Stimulated activated CD8-positive, alpha-beta memory T cell treated with anti-CD3 and anti-CD28 coated beads, Interleukin-4, amount 100 ng/mL, for 24 hours (primary cell): Measurements from ENCODE around the gene TMEM237.
"Not testable (repeated sequence)": the region's sequence is repeated elsewhere in the genome, so short reads cannot be mapped to it uniquely, and the experiment has no call there.

Experiments used
- DNase-seq: peaks from one replicate; pipeline ENCODE4 v3.0.0-alpha.2; 2020; ENCODE audit warnings: low read depth

The TMEM237 gene

GRCh38 chr2:201643216-201643890 lies at the start of gene TMEM237:
Gene TMEM237, minus strand, starts transcription at chr2:201643503. Its CDS starts 103 bp downstream, at chr2:201643400.
- DNase-seq = no peak

- no peak for DNase-seq
Observed at GRCh38 chr2:201685156-201685555, 41.9 kb upstream of the TMEM237 start.

DNA sequence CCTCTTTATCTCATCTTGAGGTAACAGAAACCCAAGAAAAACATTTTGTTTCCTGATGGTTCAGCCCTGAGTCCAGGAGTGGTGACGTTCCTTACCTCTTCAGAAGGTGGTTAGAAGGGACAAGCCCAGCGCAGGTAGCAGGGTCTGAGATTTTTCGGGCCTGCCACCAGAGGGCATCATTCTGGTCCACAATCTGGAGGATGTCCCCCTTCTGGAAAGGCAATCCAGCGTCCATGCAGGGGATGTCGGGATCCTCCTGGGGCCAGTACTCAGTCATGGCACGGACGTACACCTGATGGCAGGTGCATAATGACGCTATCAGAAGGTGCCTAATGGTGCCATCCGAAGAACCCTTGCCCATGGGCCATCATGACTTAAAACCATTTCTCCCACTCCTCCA lies 37.4 kb upstream of the TMEM237 start:
- no peak for DNase-seq

DNA sequence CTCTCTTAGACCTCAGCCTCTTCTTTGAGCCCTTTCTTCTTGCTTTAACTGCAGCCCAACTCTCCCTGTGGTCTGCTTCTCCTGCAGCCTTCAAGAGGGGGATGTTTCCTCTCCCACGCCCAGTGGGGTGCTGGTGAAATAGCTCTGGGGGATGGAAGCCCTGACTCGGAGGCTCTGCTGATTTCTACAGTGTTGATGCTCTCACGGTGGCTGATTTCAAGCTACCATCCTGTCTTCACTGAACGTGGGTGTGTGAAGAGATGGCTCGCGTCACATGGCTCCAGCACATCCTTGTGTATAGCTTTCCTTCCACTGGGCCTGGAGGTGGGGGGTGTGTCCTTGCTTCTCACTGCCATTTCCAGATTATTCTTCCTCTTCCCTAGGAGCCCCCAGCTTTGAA lies 35.1 kb upstream of the TMEM237 start:
- no peak for DNase-seq

GRCh38 chr2:201675454-201675853 lies 32.2 kb upstream of the TMEM237 start:
- no peak for DNase-seq

DNA sequence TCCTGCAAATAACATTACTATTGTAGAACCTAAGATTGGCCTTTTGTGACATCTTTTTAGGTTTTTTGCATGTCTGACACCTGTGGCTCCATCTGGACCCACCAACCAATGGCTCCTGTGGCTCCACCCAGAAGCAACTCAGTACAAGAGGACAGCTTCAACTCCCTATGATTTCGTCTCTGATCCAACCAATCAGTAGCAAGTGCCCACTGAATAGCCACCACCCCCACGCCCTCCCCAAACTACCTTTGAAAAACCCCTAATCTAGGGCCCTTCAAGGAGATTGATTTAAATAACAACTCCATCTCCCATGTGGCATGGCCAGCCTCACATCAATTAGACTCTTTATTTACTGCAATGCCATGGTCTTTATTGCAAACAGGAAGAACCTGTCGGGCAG lies 31.5 kb upstream of the TMEM237 start:
- no peak for DNase-seq

DNA sequence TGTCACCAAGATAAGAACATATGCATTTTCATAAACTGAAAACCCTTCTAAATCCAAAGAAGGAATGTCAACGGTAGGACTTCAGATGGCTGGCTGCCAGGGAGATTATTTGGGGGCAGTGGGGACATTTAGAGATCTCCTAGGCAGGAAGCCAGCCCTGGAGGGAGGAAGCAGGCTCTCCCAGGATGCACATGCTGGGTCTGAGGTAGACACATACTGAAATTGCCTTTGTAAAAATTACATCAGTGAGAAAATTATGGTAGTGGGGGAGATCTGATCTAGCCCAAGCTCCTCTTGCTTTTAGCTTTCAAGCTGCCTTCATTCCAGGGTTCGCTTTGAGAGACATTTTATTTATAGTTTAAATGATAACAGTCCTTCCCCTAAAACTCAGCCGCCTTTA lies 31.0 kb upstream of the TMEM237 start:
- no peak for DNase-seq

DNA sequence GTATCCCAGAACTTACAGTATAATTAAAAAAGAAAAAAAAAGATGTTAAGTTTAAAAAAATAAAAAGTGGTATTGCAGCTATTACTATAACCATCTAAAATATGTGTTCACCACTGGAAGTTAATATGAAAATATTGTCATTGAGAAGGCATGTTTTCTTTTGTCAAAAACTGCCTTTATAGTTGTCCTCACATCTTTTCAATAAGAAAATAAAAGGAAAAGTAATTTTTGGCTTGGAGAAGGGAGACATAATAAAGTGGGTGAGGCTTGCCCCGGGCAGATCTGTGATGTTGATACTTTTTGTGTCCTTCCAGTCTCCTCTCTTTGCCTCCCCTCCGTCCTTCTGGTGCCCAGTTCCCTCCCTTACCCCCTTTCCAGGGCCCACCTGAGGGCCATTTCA lies 30.2 kb upstream of the TMEM237 start:
- DNase-seq = no peak

GRCh38 chr2:201671205-201671604 lies 27.9 kb upstream of the TMEM237 start:
- not testable (repeated sequence) for DNase-seq

- DNase-seq = no peak
Observed at GRCh38 chr2:201669865-201670264, 26.6 kb upstream of the TMEM237 start.

- DNase-seq = no peak
Observed at GRCh38 chr2:201668402-201668910, 25.2 kb upstream of the TMEM237 start.

GRCh38 chr2:201664334-201664733 lies 21.0 kb upstream of the TMEM237 start:
- no peak for DNase-seq

- DNase-seq = no peak
Observed at GRCh38 chr2:201661366-201661765, 18.1 kb upstream of the TMEM237 start.

DNA sequence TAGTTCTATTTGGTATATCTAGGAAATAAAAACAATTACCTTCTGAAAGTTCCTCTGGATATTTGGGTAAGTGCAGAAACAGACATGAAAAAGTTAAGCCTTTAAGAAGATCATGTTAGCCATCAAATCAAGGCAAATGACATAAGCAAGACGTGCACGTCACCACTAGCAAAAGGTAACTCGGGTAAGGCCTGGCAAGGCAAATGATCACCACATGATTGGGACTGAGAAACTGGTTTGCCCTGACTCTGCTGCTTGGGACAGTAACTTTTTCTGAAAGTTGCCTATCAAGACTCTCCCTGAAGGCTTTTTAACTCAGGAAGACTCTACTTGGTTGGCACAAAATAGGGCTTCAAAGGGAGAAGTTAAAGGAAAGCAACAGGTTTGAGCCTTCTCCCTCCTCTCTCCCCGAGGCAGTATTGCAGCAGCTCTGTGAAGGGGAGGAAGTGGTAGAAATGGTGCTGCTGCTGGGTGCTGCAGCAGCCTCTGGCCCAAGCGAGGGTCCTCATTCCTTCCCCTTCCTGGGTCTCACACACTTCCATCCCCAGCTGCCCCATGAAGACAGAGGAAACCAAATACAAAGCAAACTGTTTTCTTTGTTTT lies 17.1 kb upstream of the TMEM237 start:
- no peak for DNase-seq

GRCh38 chr2:201656740-201657139 lies 13.4 kb upstream of the TMEM237 start:
- DNase-seq = no peak

GRCh38 chr2:201656102-201656501 lies 12.8 kb upstream of the TMEM237 start:
- DNase-seq = no peak

- DNase-seq = no peak
Observed at GRCh38 chr2:201654616-201655384, 11.5 kb upstream of the TMEM237 start.

GRCh38 chr2:201653221-201653620 lies 9.9 kb upstream of the TMEM237 start:
- DNase-seq = no peak

- no peak for DNase-seq
Observed at GRCh38 chr2:201649442-201649841, 6.1 kb upstream of the TMEM237 start.

- no peak for DNase-seq
Observed at GRCh38 chr2:201647431-201647830, 4.1 kb upstream of the TMEM237 start.

GRCh38 chr2:201644001-201644400 lies 698 bp upstream of the TMEM237 start:
- no peak for DNase-seq

DNA sequence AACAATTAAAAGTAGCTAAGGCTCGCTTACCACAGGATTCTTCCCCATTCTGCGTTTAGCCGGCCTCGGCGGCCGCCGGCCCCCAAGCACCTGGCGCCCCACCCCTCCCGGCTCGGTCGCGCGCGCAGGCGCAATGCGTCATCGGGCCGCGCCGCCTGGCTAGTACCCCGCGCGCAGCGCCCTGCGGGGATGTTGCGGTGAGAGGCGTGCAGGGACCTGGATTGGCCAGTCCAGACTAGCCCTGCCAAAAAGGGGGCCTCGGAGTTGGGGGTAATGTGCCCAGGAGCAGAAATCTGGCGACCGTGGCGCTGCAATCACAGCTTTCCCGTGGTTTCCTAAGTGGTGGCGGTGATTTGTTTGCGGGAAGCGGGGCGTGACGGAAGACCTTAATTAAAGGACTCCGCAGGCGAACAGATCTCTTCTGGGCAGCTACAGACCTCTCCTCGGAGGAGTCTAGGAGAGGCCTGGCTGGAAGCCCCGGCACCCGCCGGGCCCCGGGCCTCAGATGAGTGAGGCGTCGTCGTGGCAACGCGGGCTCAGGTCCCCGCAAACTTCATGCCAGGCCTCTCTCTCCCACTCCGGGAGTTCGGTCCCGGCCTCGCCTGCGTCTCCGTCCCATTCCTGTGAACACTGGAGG lies 606 bp downstream of the TMEM237 start:
- peak; percentile 82 for DNase-seq
